GM18870 (cell line): Measurements from ENCODE around the gene FHOD1.

Experiments used
- ATAC-seq: cut with Tn5 transposase; IDR thresholded peaks from one replicate; pipeline ENCODE4 v1.9.1; 2021; ENCODE audit warnings: moderate library complexity; ENCODE audit not compliant: unreplicated experiment

Gene FHOD1

GRCh38 chr16:67247192-67248072 lies at the start of gene FHOD1:
FHOD1 (minus strand) TSS chr16:67247481; CDS start chr16:67247410, 71 bp downstream.
- ATAC-seq: peak; percentile 35

- no peak for ATAC-seq
Measured at GRCh38 chr16:67296420-67296819, 49.1 kb upstream of the FHOD1 start.

GRCh38 chr16:67294938-67295361 lies 47.7 kb upstream of the FHOD1 start:
- no peak for ATAC-seq

- no peak for ATAC-seq
Measured at GRCh38 chr16:67294171-67294757, 47.0 kb upstream of the FHOD1 start.

GRCh38 chr16:67291461-67291860 lies 44.2 kb upstream of the FHOD1 start:
- ATAC-seq: no peak

GRCh38 chr16:67287960-67288359 lies 40.7 kb upstream of the FHOD1 start:
- ATAC-seq: no peak

GRCh38 chr16:67286441-67287235 lies 39.4 kb upstream of the FHOD1 start:
- ATAC-seq: no peak

GRCh38 chr16:67284699-67285646 lies 37.7 kb upstream of the FHOD1 start:
- no peak for ATAC-seq

- no peak for ATAC-seq
Measured at GRCh38 chr16:67283826-67284555, 36.7 kb upstream of the FHOD1 start.

GRCh38 chr16:67283039-67283825 lies 36.0 kb upstream of the FHOD1 start:
- no peak for ATAC-seq

- no peak for ATAC-seq
Measured at GRCh38 chr16:67282447-67282805, 35.1 kb upstream of the FHOD1 start.

GRCh38 chr16:67281536-67282446 lies 34.5 kb upstream of the FHOD1 start:
- no peak for ATAC-seq

- no peak for ATAC-seq
Measured at GRCh38 chr16:67280090-67281015, 33.1 kb upstream of the FHOD1 start.

- no peak for ATAC-seq
Measured at GRCh38 chr16:67279296-67280089, 32.2 kb upstream of the FHOD1 start, which contains the start of gene PLEKHG4. PLEKHG4 (plus strand) TSS chr16:67279532; CDS start chr16:67280045, 513 bp downstream.

- ATAC-seq: no peak
Measured at GRCh38 chr16:67278773-67279295, 31.6 kb upstream of the FHOD1 start.
